NCI-H510A treated with DMSO at 0.1 percent for 48 hours (cell line): ENCODE measurements around the gene FBXO2.

Source experiments
- DNase-seq: peaks from one replicate; lab custom pipeline; 2025; lab: John Stamatoyannopoulos, UW

The FBXO2 gene

GRCh38 chr1:11682287-11682771 is 28.1 kb upstream of the FBXO2 start:
- no peak for DNase-seq

GRCh38 chr1:11681071-11681771 is 27.0 kb upstream of the FBXO2 start, which contains the start of gene MAD2L2:
MAD2L2 (minus strand) TSS chr1:11681148; CDS start chr1:11680601, 547 bp downstream.
- peak; percentile 97 for DNase-seq

GRCh38 chr1:11680270-11681070 is 26.2 kb upstream of the FBXO2 start:
- DNase-seq, result peak; percentile 82

DNA sequence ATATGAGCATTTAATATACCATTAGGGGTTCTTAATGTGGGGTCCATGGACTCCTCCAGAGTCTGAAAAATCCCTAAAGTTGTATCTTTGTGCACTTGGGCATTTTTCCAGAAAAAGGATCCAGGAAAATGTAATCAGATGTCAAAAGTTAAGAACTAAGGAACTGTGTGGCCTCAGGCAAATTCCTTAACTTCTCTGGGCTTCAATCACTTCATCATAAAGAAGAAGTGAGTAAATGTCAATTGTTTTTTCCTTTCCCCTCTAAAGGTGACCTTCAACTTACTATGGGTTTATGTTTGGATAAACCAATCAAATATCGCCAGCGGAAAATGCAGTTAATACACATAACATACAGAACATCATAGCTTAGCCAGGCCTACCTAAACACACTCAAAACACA is 24.2 kb upstream of the FBXO2 start:
- no peak for DNase-seq

DNA sequence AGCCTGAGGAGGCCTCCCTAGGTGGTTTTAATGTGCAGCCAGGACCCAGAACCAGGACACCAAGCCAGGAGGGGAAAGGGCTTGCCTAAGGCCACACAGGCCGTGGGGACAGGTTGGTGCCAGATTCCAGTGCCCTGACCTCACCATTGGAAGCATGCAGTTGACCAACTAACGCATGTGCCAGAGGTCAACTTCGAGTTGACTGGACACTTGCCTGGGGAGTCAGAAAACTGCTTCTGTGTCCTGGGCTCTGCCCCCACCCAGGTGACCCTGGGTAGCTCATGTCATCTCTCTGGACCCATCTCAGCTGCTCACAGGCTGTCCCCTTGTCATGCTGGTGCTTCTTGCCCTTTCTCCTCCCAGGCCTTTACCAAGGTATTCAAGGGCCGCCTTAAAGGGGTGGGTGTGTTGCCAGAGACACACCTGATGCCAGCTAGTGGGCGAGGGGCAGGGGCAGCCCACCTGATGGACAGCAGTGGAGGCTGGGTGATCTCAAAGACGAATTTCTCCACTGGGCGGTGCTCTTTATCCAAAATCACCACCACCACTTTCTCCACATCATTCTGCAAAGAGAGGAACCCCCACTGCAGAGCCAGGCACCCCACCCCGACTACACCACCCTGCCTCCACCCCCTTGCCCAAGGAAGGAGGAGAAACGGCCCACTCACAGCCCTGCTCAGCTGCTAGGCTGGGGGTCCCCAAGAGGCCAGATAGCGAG is 22.3 kb upstream of the FBXO2 start:
- DNase-seq, result no peak

- DNase-seq, result no peak
Observed at GRCh38 chr1:11675325-11675724, 21.1 kb upstream of the FBXO2 start.

- no peak for DNase-seq
Observed at GRCh38 chr1:11674488-11674887, 20.3 kb upstream of the FBXO2 start.

DNA sequence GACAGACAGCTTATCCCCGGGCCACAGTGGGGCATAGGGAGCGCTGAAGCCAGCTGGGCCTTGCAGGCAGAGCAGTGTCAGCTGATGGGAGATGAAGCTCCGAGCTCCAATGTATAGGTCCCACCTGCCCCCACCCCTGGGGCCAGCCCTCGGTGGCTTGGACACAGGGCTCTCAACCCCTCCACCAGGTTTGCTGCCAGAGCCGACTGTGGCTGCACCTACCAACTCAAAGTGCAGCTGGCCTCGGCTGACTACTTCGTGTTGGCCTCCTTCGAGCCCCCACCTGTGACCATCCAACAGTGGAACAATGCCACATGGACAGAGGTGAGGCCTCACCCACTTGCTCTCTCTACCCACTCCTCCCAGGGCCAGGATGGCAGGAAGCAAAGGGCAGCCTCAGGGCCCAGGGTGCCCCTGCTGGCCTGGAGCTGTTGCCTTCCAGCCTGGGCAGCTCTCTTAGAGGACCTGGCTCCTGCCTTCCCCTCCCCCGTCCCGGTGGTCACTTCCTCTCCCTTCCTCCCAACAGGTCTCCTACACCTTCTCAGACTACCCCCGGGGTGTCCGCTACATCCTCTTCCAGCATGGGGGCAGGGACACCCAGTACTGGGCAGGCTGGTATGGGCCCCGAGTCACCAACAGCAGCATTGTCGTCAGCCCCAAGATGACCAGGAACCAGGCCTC is 19.0 kb upstream of the FBXO2 start:
- DNase-seq, result no peak

- DNase-seq, result no peak
Observed at GRCh38 chr1:11671544-11672286, 17.5 kb upstream of the FBXO2 start.

DNA sequence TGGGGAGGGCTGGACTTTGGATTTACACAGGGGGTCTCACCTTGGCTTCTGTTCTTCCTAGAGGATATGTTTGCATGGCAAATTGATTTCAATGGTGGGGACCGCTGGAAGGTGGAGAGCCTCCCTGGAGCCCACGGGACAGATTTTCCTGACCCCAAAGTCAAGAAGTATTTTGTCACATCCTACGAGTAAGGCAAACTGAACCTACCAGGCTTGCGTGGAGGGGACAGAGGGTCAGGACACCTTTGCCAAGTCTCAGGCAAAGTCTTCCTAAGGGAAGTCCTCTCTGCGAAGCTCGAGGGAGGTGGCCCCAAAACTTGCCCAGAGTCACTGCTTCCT is 16.9 kb upstream of the FBXO2 start:
- no peak for DNase-seq

- DNase-seq, result no peak
Observed at GRCh38 chr1:11670747-11671146, 16.5 kb upstream of the FBXO2 start.

DNA sequence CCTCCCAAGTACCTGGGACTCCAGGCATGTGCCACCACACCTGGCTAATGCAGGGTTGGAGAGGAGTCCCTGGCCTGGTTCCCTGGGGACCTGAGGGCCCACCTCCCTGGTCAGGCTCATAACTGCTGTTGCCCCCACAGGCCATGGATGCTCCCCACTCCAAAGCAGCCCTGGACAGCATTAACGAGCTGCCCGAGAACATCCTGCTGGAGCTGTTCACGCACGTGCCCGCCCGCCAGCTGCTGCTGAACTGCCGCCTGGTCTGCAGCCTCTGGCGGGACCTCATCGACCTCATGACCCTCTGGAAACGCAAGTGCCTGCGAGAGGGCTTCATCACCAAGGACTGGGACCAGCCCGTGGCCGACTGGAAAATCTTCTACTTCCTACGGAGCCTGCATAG is 14.3 kb upstream of the FBXO2 start:
- DNase-seq, result no peak

DNA sequence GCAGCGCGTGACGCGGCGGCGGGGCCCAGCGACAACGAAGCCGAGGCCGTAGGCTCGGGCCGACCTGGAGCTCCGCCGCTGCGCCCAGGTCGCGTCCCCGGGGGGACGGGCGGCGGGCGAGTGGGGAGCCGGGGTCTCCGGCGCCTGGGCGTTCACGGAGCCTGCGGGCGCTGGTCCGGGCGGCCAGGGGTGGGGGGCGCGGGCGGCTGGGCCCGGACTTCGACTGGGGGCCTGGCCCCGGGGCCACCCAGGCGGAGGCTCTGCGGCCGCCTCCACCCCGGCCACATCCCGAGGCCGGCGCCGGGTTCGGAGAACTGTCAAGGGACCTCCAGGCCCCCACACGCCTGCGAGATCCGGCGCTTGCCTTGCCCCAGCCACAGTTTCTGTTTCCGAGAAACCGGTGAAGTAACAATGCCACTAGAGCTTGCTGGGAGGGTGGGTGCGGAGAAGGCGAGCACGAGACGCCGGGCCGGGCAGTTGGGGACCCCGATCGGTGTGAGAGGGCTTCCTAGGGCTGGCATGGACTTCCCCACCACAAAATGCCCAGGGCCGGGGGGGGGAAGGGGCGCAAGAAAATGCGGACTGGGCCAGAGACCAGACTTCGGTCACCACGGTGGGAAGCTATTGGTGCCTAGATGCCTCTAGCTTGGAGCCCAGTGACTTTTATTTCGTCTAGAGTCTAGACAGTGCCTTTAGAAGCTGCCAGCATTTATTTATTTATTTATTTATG is 10.3 kb upstream of the FBXO2 start:
- peak; percentile 75 for DNase-seq

DNA sequence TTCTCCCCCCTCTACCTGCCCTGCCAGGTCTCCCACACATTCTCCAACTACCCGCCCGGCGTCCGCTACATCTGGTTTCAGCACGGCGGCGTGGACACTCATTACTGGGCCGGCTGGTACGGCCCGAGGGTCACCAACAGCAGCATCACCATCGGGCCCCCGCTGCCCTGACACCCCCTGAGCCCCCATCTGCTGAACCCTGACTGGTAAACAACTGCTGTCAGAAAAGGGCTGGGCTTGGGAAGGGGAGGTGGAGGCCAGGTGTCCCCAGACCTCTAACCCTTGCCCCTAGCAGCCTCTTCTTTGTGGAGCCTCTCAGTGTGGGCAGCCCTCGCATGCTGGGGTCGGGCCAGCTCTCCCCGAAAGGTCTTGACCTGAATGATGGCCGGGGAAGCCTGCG is 6.9 kb upstream of the FBXO2 start:
- DNase-seq, result no peak

DNA sequence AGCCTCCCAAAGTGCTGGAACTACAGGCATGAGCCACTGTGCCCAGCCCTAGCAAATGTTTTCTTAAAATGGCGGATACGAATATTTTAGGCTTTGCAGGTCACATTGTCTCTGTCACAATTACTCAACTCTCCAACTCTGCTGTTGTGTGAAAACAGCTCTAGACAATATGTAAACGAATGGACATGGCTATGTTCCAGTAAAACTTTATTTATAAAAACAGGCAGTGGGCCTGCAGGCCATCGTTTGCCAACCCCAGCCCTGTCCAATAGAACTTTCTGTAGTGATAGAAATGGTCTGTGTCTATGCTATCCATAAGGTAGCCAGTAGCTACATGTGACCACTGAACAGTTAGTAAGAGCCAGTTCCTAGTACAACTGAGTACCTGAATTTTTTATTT is 5.5 kb upstream of the FBXO2 start:
- DNase-seq, result no peak

DNA sequence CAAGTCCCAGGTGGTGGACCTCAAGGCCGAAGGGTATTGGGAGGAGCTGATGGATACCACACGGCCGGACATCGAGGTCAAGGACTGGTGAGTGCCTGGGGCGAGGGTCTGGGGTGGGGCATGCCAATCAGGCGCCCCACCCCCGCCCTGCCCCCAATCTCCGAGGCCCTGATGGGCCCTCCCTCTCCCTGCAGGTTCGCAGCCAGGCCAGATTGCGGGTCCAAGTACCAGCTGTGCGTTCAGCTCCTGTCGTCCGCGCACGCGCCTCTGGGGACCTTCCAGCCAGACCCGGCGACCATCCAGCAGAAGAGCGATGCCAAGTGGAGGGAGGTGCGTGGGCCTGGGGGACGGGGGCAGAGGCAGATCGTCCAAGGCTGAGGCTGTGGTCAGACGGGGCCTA is 4.3 kb upstream of the FBXO2 start:
- DNase-seq, result no peak

DNA sequence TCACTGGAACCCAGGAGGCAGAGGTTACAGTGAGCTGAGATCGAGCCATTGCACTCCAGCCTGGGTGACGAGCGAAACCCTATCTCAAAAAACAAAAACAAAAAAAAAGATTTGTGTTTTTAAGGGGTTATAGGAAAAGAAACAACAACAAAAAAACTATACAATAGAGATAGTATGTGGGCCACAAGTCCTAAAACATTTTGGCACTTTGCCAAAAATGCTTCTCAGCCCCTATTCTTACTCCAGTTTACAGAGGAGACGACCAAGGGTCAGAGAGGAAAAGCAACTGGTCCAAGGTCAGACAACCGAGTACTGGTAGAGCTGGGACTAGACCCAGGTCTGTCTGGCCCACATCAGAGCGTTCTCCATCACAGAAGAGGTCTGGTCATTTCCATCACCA is 3.4 kb upstream of the FBXO2 start:
- no peak for DNase-seq

- DNase-seq, result no peak
Observed at GRCh38 chr1:11654939-11655808, 945 bp upstream of the FBXO2 start.

DNA sequence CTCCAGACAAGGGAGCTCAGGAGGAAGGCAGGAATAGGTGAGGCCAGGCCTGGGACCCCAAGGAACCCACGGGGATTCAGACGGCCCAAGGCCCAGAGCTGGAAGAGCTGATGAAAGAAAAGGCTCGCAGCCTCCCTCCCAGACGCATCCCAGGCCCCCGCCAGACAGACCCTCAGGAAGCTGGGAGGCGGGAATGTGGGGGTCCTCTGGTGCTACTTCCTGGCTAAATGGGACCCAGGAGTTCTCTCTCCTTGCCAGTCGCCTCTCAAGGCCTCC is 430 bp downstream of the FBXO2 start:
- DNase-seq, result no peak
